ENCODE results near the gene PHC2.

The PHC2 gene

DNA sequence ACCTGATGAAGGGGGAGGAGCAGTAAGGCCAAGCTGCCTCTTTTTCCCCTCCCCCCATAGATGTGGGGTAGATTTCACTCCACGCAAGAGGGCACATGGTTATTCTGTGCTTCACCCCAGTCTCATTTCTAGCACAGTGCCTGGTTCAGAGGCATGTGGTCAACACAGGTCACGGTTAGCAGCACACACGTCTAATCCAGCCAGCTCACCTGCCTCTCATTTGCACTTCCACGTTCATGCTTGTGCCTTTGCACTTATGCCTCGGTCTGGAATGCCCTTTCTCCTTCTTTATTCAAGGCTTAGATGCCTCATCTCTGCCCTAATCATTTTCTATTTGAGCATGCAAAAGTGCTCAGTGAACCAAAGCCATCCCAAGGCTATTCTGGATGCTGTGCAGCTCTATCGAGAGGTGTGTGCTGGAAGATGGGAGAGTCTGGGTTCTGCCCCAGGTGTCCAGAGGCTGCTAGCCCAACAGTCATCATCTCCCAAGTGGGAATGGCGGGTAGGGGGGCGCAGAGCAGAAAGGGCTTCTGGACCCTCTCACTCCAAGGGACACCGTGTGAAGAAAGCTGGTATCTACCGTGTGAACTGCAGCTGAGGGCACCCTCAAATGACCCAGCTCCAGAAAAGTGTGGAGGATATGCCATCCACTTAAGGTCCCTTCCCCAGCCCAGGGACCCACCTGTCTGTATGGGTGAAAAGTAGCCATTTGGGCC is 107.9 kb downstream of the PHC2 start:
- peaks cover 0 to 12% (median 11%) of the 10 kb centered on the region in 4 donors for H3K4me1 ChIP-seq
- intact Hi-C loops (cut with DNase I; ENCODE audit: low total_unique reads) = no loop called here
- TF ChIP-seq CTCF (IDR thresholded peaks at IDR 0.05) = no peak
- peaks cover 58 to 71% (median 67%) of the 10 kb centered on the region in 3 donors for H3K36me3 ChIP-seq
- H3K27me3 ChIP-seq = no peaks in the 10 kb centered on the region
- no peak overlapping the region for H3K4me3 ChIP-seq
- peak overlapping the region; percentile 25 to 39 for H3K27ac ChIP-seq
- DNase-seq = peak in 1 of 2 donors; percentile 57
- no peaks in the 10 kb centered on the region for H3K9me3 ChIP-seq

- H3K36me3 ChIP-seq = peaks cover 49 to 61% (median 58%) of the 10 kb centered on the region in 3 donors
- peak overlapping the region in 1 of 2 donors; percentile 4 for H3K27ac ChIP-seq
- intact Hi-C loops (cut with DNase I; ENCODE audit: low total_unique reads) = no loop called here
- peak in 1 of 2 donors; percentile 57 for DNase-seq
- H3K9me3 ChIP-seq = no peaks in the 10 kb centered on the region
- no peak for TF ChIP-seq CTCF (IDR thresholded peaks at IDR 0.05)
- no peaks in the 10 kb centered on the region for H3K27me3 ChIP-seq
- H3K4me3 ChIP-seq = no peak overlapping the region
- peaks cover 0 to 3% (median 2%) of the 10 kb centered on the region in 4 donors for H3K4me1 ChIP-seq
Observed at GRCh38 chr1:33322109-33322508, 108.8 kb downstream of the PHC2 start.

- Histone ChIP-seq H3K4me3 (no peak overlapping the region), H3K4me1 (no peaks in the 10 kb centered on the region), H3K27ac (no peak overlapping the region), H3K36me3 (peaks cover 39 to 52% (median 49%) of the 10 kb centered on the region in 3 donors), H3K9me3 (no peaks in the 10 kb centered on the region), H3K27me3 (no peaks in the 10 kb centered on the region)
- TF ChIP-seq CTCF (IDR thresholded peaks at IDR 0.05) = no peak
- peak in 1 of 2 donors; percentile 59 for DNase-seq
- intact Hi-C loops (cut with DNase I; ENCODE audit: low total_unique reads) = no loop called here
Observed at GRCh38 chr1:33321178-33321577, 109.7 kb downstream of the PHC2 start.

DNA sequence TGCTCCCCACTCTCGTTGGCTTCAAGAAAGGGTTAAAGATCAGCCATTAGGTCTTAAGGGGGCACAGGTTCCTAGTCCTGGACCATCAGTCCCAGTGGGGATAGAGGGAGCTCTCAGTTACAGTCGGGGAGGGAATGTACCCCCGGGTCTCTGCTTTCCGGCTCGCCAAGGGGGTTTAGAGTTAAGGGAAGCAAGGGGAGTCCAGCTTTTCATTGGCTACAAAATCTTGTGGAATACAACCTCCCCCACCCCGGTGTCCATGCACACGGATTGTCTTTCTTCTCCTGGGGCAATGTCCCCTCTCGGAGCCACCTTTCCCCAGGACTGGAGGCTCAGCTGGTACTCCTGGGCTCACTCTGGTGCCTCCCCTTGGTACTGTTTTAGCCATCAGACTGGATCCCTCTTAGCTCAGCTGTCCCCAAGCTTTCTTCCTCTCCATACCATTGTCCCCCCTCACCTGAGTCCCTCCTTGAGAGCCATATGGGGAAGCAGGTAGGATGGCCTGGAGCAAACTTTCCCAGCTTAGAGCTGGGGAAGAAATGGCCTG is 110.2 kb downstream of the PHC2 start, which contains the start of gene A3GALT2:
Gene A3GALT2, minus strand, starts transcription at position 480 of the 547 bp plus-strand sequence. Its CDS starts 0 bp downstream, at position 480.
- peaks cover 35 to 47% (median 44%) of the 10 kb centered on the region in 3 donors for H3K36me3 ChIP-seq
- H3K27me3 ChIP-seq = no peaks in the 10 kb centered on the region
- no peak within 1 kb of the TSS for H3K27ac ChIP-seq
- intact Hi-C loops (cut with DNase I; ENCODE audit: low total_unique reads) = no loop called here
- H3K4me3 ChIP-seq = no peak within 1 kb of the TSS
- no peaks in the 10 kb centered on the region for H3K9me3 ChIP-seq
- DNase-seq = peak in 1 of 2 donors; percentile 58
- no peak for TF ChIP-seq CTCF (IDR thresholded peaks at IDR 0.05)
- no peaks in the 10 kb centered on the region for H3K4me1 ChIP-seq

DNA sequence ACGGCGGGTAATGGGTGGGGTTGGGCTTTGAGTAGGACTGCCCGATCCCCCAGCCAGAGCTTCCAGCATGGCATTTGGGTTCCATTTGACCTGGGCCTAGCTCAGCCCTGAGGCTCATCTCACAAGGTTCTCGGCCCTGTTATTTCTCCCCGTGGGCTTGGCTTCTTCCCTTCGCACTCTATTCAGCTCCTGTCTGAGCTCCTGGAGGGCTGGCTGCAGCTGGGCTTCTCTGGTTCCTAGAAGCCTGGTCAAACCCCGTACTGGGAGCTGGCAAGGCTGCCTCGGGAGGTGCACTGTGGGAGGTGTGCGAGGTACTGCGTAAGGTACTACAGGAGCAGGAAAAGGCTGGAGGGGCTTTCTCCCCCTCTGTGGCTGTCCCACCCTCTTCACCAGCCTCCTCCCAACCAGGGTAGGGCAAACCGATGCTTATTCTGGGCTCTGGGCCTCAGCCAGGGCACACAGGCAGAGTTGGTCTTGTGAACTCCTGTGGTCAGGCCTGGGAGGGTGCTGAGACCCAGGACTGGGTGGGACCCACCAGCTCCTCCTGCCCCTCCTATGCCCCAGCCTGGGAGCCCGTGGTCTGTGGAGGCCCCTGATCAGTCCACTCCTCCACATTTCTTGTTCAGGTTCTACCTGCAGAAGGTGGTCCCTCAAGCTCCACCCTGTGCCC is 110.8 kb downstream of the PHC2 start:
- no peak overlapping the region for H3K4me3 ChIP-seq
- H3K27me3 ChIP-seq = no peaks in the 10 kb centered on the region
- H3K36me3 ChIP-seq = peaks cover 29 to 41% (median 38%) of the 10 kb centered on the region in 3 donors
- no peak for TF ChIP-seq CTCF (IDR thresholded peaks at IDR 0.05)
- no peak overlapping the region for H3K27ac ChIP-seq
- intact Hi-C loops (cut with DNase I; ENCODE audit: low total_unique reads) = no loop called here
- H3K9me3 ChIP-seq = no peaks in the 10 kb centered on the region
- H3K4me1 ChIP-seq = no peaks in the 10 kb centered on the region
- DNase-seq = peak in 1 of 2 donors; percentile 63
